Parathyroid adenoma (tissue), 2 donors: ENCODE data around the gene PACC1.

Source experiments
- H2AFZ ChIP-seq: fragments of 300-600 bp; sonication (generic); one replicate; pipeline ENCODE4 v1.7.0; 2017; ENCODE audit warnings: antibody characterized with exemption, mild to moderate bottlenecking
- H3K27ac ChIP-seq: fragments of 300-600 bp; sonication (generic); one replicate; pipeline ENCODE4 v1.7.0; 2017
- H3K27me3 ChIP-seq: fragments of 300-600 bp; sonication (generic); one replicate; pipeline ENCODE4 v1.7.0; 2017; ENCODE audit warnings: low read length; ENCODE audit not compliant: control insufficient read depth, insufficient read depth
- H3K36me3 ChIP-seq: fragments of 300-600 bp; sonication (generic); one replicate; pipeline ENCODE4 v1.7.0; 2017; ENCODE audit warnings: low read length; ENCODE audit not compliant: control insufficient read depth, insufficient read depth
- H3K4me1 ChIP-seq: fragments of 300-600 bp; sonication (generic); one replicate; pipeline ENCODE4 v1.7.0; 2017; ENCODE audit warnings: control low read depth
- H3K4me2 ChIP-seq: fragments of 300-600 bp; sonication (generic); one replicate; pipeline ENCODE4 v1.7.0; 2017; ENCODE audit warnings: low read length
- H3K4me3 ChIP-seq: fragments of 300-600 bp; sonication (generic); one replicate; pipeline ENCODE4 v1.7.0; 2017; ENCODE audit warnings: low read depth, low read length
- H3K79me2 ChIP-seq: fragments of 300-600 bp; sonication (generic); one replicate; pipeline ENCODE4 v1.7.0; 2017; ENCODE audit warnings: control low read depth
- H3K9ac ChIP-seq: fragments of 300-600 bp; sonication (generic); one replicate; pipeline ENCODE4 v1.7.0; 2017; ENCODE audit warnings: mild to moderate bottlenecking
- H3K9me3 ChIP-seq: fragments of 300-600 bp; sonication (generic); one replicate; pipeline ENCODE4 v1.7.0; 2017; ENCODE audit warnings: low read length; ENCODE audit not compliant: control insufficient read depth
- TF ChIP-seq, protein P1 (sequence below): fragments of 300-600 bp; sonication (generic); IDR thresholded peaks from one replicate; pipeline ENCODE4 v1.7.0; 2017; ENCODE audit warnings: antibody characterized with exemption, mild to moderate bottlenecking
- donor health status: primary hyperparathyroidism.

The PACC1 gene

DNA sequence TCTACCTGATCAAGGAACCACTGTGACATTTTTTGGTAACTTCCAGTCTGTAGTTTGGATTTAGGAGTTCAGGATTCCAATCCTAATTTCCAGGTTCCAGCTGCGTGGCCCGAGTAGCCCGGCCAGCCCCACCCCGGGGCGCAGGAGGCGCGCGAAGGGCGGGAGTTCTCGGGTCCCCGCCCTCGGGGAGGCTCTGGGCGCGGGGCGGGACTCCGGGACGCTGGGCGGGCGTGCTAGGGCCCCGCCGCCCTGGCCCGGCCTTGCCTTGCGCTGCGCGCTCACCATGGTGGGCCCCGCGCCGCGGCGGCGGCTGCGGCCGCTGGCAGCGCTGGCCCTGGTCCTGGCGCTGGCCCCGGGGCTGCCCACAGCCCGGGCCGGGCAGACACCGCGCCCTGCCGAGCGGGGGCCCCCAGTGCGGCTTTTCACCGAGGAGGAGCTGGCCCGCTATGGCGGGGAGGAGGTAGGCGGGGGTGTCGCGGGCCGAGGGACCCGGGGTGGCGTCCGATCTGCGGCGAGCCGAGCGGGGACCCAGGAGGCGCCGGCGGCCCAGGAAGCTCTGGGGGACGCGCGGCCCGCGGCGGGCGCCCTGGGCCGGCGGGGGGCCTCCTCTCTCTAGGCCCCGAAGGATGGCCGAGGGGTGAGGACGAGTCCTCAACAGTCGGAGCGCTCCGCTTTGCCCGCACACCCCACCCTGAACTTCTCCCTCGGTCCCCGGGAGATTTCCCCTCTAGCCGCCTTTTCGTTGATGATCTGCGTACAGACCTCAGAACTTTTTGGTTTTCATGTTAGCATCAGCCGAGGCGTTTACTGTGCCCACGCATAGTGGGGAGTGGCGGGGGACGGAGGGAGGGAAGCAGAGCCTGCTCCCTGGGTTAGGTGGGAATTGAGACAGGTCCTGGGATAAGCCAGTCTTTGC lies 18.2 kb upstream of the PACC1 start, which contains the start of gene NENF:
NENF (plus strand) TSS at position 260 of the 916 bp plus-strand sequence; CDS start at position 284, 24 bp downstream.
- Histone ChIP-seq H3K9me3 (no peaks in the 10 kb centered on the region), H3K79me2 (no peaks in the 10 kb centered on the region), H3K27me3 (no peaks in the 10 kb centered on the region), H3K4me1 (no peaks in the 10 kb centered on the region), H3K9ac (no peak within 1 kb of the TSS), H2AFZ (peak within 1 kb of the TSS; percentile 82), H3K36me3 (no peaks in the 10 kb centered on the region), H3K27ac (peak within 1 kb of the TSS; percentile 26), H3K4me3 (peak within 1 kb of the TSS; percentile 60), H3K4me2 (peak within 1 kb of the TSS; percentile 85)
- TF ChIP-seq, protein P1, sequence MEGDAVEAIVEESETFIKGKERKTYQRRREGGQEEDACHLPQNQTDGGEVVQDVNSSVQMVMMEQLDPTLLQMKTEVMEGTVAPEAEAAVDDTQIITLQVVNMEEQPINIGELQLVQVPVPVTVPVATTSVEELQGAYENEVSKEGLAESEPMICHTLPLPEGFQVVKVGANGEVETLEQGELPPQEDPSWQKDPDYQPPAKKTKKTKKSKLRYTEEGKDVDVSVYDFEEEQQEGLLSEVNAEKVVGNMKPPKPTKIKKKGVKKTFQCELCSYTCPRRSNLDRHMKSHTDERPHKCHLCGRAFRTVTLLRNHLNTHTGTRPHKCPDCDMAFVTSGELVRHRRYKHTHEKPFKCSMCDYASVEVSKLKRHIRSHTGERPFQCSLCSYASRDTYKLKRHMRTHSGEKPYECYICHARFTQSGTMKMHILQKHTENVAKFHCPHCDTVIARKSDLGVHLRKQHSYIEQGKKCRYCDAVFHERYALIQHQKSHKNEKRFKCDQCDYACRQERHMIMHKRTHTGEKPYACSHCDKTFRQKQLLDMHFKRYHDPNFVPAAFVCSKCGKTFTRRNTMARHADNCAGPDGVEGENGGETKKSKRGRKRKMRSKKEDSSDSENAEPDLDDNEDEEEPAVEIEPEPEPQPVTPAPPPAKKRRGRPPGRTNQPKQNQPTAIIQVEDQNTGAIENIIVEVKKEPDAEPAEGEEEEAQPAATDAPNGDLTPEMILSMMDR = no peak

DNA sequence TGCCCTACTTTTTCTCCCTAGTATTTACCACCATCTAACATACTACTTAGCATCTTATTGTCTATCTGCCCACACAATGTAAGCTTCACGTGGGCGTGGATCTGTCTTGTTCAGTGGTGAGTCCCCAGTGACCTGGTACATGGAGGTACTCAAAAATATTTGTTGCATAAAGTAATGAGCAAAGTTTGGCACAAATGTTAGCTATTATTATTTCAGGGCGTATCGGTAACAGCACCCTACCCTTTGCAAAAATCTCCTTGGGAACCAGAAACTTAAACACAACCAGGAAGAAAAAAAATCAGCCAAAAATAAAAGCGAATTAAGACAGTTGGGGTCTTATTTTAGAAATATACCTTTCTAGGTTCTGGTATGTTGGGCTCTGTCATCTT lies 17.6 kb upstream of the PACC1 start:
- peak overlapping the region; percentile 60 for H3K4me3 ChIP-seq
- H3K27me3 ChIP-seq = no peaks in the 10 kb centered on the region
- H3K4me2 ChIP-seq = peak overlapping the region; percentile 77
- no peaks in the 10 kb centered on the region for H3K79me2 ChIP-seq
- TF ChIP-seq, protein P1 = no peak
- H3K4me1 ChIP-seq = no peaks in the 10 kb centered on the region
- no peaks in the 10 kb centered on the region for H3K9me3 ChIP-seq
- peak overlapping the region; percentile 82 for H2AFZ ChIP-seq
- H3K9ac ChIP-seq = no peak overlapping the region
- peak overlapping the region; percentile 26 for H3K27ac ChIP-seq
- no peaks in the 10 kb centered on the region for H3K36me3 ChIP-seq

DNA sequence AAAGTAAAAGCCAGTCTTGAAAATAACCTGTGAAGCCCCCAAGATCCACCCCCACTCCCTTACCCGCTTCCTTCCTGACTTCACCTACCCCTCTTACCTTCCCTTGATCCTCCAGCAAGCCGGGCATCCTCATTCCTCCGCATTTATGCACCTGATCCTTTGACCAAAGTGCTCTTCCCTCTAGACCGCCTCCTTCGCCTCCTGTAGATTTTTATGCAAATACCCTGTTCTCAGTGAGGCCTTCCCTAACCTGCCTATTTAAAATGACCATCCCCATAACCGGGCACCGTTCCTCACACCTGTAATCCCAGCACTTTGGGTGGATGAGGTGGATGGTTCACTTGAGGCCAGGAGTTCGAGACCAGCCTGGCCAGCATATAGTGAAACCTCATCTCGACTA lies 17.0 kb upstream of the PACC1 start:
- Histone ChIP-seq H3K4me1 (no peaks in the 10 kb centered on the region), H3K27ac (no peak overlapping the region), H3K79me2 (no peaks in the 10 kb centered on the region), H2AFZ (no peak overlapping the region), H3K4me3 (no peak overlapping the region), H3K9ac (no peak overlapping the region), H3K4me2 (no peak overlapping the region), H3K27me3 (no peaks in the 10 kb centered on the region), H3K9me3 (no peaks in the 10 kb centered on the region), H3K36me3 (no peaks in the 10 kb centered on the region)
- TF ChIP-seq, protein P1 = no peak

DNA sequence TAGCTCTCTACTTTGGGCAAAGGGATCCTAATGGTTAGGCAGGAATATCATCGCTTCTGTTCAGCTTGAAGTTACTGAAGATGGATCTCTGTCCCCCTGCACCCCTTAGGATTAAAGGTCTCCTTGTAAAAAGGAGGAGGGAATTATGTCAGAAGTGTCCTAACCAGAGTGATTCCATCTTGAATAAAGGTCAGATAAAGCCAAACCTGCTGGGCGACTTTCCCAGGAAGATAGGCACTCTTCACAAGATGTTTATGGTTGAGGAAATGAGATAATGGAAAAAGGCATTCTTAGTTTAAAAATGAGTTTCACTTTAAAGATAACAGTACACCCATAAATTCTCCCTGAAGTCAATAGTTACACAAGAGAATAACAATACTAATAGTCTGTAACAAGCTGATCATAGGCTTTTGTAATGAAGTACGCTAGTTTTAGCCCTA lies 16.3 kb upstream of the PACC1 start:
- H3K4me3 ChIP-seq = no peak overlapping the region
- no peak overlapping the region for H3K27ac ChIP-seq
- H3K79me2 ChIP-seq = no peaks in the 10 kb centered on the region
- no peak overlapping the region for H3K9ac ChIP-seq
- no peak overlapping the region for H2AFZ ChIP-seq
- H3K4me1 ChIP-seq = no peaks in the 10 kb centered on the region
- H3K4me2 ChIP-seq = no peak overlapping the region
- TF ChIP-seq, protein P1 = no peak
- H3K9me3 ChIP-seq = no peaks in the 10 kb centered on the region
- no peaks in the 10 kb centered on the region for H3K36me3 ChIP-seq
- no peaks in the 10 kb centered on the region for H3K27me3 ChIP-seq
